HL-60 (cell line): ENCODE data around the gene CSRNP3.

Experiments used
- DNase-seq, 2 experiments: peaks; one replicate each; pipeline ENCODE4 v3.0.0-alpha.2; 2010 to 2020; ENCODE audit warnings: low read depth in 1 of 2, low spot score in 1 of 2
- H3K27ac ChIP-seq: fragments of 250-450 bp; sonication (Bioruptor Pico); replicated peaks from 2 replicates; pipeline ENCODE4 v1.5.1; 2020; ENCODE audit warnings: mild to moderate bottlenecking, moderate library complexity
- H3K27me3 ChIP-seq: fragments of 250-450 bp; sonication (Bioruptor Pico); 2 replicates; pipeline ENCODE4 v1.5.1; 2021; ENCODE audit warnings: mild to moderate bottlenecking, moderate library complexity; ENCODE audit not compliant: insufficient read depth, poor library complexity, severe bottlenecking
- H3K4me3 ChIP-seq: replicated peaks from 2 replicates; pipeline ENCODE4 v1.5.1; 2011; ENCODE audit warnings: mild to moderate bottlenecking, control low read depth, low read length; ENCODE audit not compliant: insufficient read depth
- CTCF ChIP-seq: IDR thresholded peaks from one replicate; pipeline ENCODE4 v1.5.1; 2011; ENCODE audit warnings: low read length, control low read depth, inconsistent platforms; ENCODE audit not compliant: insufficient read depth
- GABPA ChIP-seq: IDR thresholded peaks from 2 replicates; pipeline ENCODE4 v1.6.1; 2012; ENCODE audit warnings: low read depth
- POLR2AphosphoS5 ChIP-seq: IDR thresholded peaks from 2 replicates; pipeline ENCODE4 v1.6.1; 2012; ENCODE audit warnings: low read depth
- SPI1 ChIP-seq: IDR thresholded peaks from 2 replicates; pipeline ENCODE4 v1.6.1; 2012; ENCODE audit warnings: low read depth, mild to moderate bottlenecking, borderline replicate concordance
- TF ChIP-seq, protein P1 (sequence below): IDR thresholded peaks from 2 replicates; pipeline ENCODE4 v1.6.1; 2012; ENCODE audit warnings: low read depth; ENCODE audit not compliant: insufficient replicate concordance

The CSRNP3 gene

GRCh38 chr2:165494573-165494972 is 25.1 kb downstream of the CSRNP3 start:
- TF ChIP-seq CTCF (no peak), SPI1 (no peak), GABPA (no peak), POLR2AphosphoS5 (no peak)
- TF ChIP-seq, protein P1, sequence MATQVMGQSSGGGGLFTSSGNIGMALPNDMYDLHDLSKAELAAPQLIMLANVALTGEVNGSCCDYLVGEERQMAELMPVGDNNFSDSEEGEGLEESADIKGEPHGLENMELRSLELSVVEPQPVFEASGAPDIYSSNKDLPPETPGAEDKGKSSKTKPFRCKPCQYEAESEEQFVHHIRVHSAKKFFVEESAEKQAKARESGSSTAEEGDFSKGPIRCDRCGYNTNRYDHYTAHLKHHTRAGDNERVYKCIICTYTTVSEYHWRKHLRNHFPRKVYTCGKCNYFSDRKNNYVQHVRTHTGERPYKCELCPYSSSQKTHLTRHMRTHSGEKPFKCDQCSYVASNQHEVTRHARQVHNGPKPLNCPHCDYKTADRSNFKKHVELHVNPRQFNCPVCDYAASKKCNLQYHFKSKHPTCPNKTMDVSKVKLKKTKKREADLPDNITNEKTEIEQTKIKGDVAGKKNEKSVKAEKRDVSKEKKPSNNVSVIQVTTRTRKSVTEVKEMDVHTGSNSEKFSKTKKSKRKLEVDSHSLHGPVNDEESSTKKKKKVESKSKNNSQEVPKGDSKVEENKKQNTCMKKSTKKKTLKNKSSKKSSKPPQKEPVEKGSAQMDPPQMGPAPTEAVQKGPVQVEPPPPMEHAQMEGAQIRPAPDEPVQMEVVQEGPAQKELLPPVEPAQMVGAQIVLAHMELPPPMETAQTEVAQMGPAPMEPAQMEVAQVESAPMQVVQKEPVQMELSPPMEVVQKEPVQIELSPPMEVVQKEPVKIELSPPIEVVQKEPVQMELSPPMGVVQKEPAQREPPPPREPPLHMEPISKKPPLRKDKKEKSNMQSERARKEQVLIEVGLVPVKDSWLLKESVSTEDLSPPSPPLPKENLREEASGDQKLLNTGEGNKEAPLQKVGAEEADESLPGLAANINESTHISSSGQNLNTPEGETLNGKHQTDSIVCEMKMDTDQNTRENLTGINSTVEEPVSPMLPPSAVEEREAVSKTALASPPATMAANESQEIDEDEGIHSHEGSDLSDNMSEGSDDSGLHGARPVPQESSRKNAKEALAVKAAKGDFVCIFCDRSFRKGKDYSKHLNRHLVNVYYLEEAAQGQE: no peak
- Histone ChIP-seq H3K27me3 (no peaks in the 10 kb centered on the region), H3K4me3 (no peak overlapping the region), H3K27ac (no peak overlapping the region)
- DNase-seq: no peak

DNA sequence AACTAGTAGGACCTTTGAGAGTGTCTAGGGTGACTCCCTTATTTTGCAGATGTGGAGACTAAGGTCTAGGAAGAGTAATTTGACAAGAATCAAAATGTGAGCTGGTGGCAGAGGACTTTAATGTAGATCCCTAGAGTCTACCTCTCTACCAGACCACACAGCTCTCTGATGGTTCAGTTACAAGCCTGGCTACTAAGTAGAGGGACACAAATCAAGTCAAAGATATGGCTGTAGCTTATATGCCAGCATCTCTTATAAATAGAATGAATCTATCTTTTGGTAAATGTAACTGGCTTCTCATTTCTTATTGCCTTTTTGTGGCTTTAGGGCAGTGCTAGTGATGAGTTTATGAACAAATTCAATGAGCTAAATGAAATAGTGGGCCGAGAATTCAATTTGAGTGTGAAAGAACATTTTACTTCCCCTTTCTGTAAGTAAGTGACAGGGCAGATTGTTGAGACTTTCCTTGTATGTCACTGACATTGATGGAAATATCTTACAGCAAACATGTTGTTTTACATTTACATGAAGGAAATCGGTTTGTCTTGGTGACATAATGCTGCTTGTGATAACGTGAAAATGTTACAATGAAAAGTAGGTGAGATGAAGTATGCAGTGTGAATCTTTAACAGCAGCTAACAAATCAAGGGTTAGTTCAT is 28.3 kb downstream of the CSRNP3 start:
- no peak for DNase-seq
- Histone ChIP-seq H3K27me3 (no peaks in the 10 kb centered on the region), H3K4me3 (no peak overlapping the region), H3K27ac (no peak overlapping the region)
- TF ChIP-seq GABPA (no peak), SPI1 (no peak), CTCF (no peak), POLR2AphosphoS5 (no peak)
- TF ChIP-seq, protein P1: no peak

GRCh38 chr2:165499131-165499530 is 29.6 kb downstream of the CSRNP3 start:
- Histone ChIP-seq H3K27me3 (no peaks in the 10 kb centered on the region), H3K4me3 (no peak overlapping the region), H3K27ac (no peak overlapping the region)
- DNase-seq: no peak
- TF ChIP-seq POLR2AphosphoS5 (no peak), SPI1 (no peak), CTCF (no peak), GABPA (no peak)
- TF ChIP-seq, protein P1: no peak
